IPS-15b (cell line): ENCODE measurements around the gene SLC35F3.
A peak's percentile ranks its signal among the peaks of the same experiment; 100 is the strongest.

Source experiments
- H3K27me3 ChIP-seq: one replicate; pipeline ENCODE4 v1.6.1; 2013; ENCODE audit warnings: low read length; ENCODE audit not compliant: control insufficient read depth, insufficient read depth
- H3K36me3 ChIP-seq: one replicate; pipeline ENCODE4 v1.6.1; 2013; ENCODE audit warnings: low read length; ENCODE audit not compliant: control insufficient read depth, insufficient read depth
- H3K4me1 ChIP-seq: one replicate; pipeline ENCODE4 v1.6.1; 2013; ENCODE audit warnings: mild to moderate bottlenecking, low read length; ENCODE audit not compliant: control insufficient read depth, insufficient read depth
- H3K4me3 ChIP-seq: one replicate; pipeline ENCODE4 v1.5.1; 2013; ENCODE audit warnings: low read depth, low read length
- H3K9ac ChIP-seq: one replicate; pipeline ENCODE4 v1.6.1; 2013; ENCODE audit warnings: low read depth, mild to moderate bottlenecking, low read length
- H3K9me3 ChIP-seq: one replicate; pipeline ENCODE4 v1.6.1; 2013; ENCODE audit warnings: mild to moderate bottlenecking, low read length; ENCODE audit not compliant: control insufficient read depth, insufficient read depth

SLC35F3 gene

DNA sequence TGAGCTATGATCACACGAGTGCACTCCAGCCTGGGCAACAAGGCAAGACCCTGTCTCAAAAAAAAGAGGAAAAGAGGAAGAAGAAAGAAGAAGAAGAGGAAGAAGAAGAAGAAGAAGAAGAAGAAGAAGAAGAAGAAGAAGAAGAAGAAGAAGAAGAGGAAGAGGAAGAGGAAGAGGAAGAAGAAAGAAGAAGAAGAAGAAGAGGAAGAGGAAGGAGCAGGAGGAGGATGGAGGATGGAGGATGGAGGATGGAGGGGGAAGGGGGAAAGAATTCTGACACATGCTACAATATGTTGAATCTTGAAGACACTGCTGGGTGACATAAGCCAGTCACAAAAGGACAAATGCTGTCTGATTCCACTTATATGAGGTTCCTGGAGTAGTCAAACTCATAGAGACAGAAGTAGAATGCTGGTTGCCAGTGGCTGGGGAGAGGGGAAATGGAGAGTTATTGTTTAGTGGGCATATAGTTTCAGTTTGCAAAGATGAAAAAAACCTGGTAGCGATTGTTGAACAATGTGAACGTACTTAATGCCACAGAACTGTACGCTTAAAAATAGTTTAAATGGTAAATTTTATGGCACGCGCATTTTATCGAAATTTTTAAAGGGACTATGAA, 421.5 kb downstream of the SLC35F3 start:
- Histone ChIP-seq H3K36me3 (no peaks in the 10 kb centered on the region), H3K9ac (no peak overlapping the region), H3K27me3 (peaks cover 4% of the 10 kb centered on the region), H3K4me3 (peak overlapping the region; percentile 26), H3K9me3 (no peaks in the 10 kb centered on the region), H3K4me1 (no peaks in the 10 kb centered on the region)

DNA sequence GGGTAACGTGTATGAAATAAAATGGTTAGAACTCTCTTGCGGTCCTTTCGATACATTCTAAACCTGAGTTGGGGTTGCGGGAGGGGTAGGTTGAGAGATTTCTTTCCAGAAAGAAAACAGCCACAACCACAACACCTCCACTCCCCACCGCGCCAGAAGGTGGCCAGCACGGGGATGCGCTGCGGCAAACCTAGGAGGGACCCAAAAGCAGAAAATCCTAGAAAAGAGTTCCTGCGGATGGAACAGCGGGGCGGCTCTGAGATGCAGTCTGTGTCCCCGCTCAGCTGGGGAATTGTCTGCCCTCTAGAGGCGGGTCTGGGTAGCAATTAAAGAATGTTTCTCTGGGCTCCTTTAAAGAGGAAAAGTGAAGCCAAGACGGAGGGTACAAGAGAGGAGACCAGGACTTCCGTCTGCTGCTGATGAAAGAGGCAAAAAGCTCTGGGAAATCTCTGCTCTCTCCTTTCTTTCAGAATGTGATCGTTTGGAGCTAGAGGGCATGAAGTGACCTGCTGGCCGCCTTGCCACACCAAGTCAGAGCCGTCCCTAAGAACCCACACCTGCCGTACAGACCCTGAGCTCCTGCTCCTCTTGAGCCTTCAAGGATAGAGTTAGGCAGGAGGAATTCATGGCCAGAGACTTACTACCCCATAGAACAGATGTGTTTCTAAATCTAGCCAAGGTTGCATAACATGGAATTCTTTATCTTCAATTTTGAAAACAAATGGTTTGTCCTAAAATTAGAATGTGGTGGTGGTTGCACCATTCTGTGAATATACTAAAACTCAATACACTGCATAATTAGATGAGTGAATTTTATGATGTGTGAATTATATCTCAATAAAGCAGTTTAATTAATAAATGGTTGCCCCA, 422.3 kb downstream of the SLC35F3 start:
- no peaks in the 10 kb centered on the region for H3K36me3 ChIP-seq
- no peaks in the 10 kb centered on the region for H3K4me1 ChIP-seq
- peak overlapping the region; percentile 26 for H3K4me3 ChIP-seq
- H3K9me3 ChIP-seq = no peaks in the 10 kb centered on the region
- no peak overlapping the region for H3K9ac ChIP-seq
- H3K27me3 ChIP-seq = peaks cover 4% of the 10 kb centered on the region

DNA sequence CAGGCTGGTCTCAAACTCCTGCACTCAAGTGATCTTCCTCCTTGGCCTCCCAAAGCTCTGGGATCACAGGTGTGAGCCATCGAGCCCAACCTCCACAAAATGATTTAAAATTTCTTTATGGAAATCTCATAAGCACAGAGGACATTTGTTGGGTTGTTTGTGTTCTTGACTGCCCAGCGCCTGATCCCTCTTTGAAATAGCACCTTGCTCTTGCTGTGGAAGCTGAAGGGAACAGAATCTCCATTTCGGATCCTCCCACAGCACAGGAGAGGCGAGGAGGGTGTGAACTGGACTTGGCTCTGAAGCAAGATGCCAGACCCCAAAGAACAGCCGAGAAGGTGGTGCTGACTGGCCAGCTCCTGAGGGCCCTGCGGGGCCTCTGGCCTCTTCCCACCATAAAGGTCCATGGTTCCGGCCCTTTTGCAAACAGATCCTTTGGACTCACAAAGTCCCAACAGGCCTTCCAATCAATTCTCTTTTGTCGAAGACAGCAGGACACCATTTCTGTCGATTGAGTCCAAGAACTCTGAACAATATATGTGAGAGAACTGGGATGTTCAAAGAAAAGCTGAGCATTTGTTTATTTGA, 423.2 kb downstream of the SLC35F3 start:
- Histone ChIP-seq H3K9me3 (no peaks in the 10 kb centered on the region), H3K27me3 (peaks cover 4% of the 10 kb centered on the region), H3K9ac (no peak overlapping the region), H3K4me1 (no peaks in the 10 kb centered on the region), H3K4me3 (no peak overlapping the region), H3K36me3 (no peaks in the 10 kb centered on the region)

DNA sequence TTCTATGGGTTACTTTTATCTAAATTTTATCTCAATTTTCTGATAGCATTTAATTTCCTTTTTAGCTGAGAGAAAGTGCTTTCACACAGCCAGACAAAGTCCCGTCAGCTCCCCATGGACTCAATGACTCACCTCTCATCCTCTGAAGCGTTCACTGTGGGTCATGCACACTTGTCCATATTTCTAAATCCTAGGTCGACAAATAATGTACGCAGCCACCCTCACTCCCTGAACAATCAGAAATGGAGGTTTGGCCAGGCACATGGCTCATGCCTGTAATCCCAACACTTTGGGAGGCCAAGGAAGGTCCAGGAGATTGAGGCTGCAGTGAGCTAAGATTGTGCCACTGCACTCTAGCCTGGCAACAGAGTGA, 426.4 kb downstream of the SLC35F3 start:
- no peaks in the 10 kb centered on the region for H3K9me3 ChIP-seq
- H3K4me3 ChIP-seq = no peak overlapping the region
- no peaks in the 10 kb centered on the region for H3K4me1 ChIP-seq
- H3K36me3 ChIP-seq = no peaks in the 10 kb centered on the region
- H3K9ac ChIP-seq = no peak overlapping the region
- peaks cover 4% of the 10 kb centered on the region for H3K27me3 ChIP-seq

DNA sequence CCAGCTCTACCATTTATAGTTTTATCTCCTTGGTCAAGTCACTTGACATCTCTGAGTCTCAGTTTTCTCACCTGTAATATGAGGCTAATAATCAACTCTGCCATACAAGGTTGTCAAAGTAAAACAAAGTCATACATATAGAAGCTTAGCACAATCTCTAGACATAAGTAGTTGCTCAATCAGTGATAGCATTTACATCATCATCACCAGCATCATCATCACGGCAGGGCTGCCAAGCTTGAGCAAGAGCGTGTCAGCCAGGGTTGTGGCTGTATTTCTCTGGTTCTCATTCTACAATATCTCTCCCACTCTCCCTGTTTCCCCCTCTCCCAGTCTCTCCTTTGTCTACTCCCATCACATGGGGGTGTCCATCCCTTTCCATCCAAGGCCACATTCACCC, 427.0 kb downstream of the SLC35F3 start:
- Histone ChIP-seq H3K9ac (no peak overlapping the region), H3K9me3 (no peaks in the 10 kb centered on the region), H3K36me3 (no peaks in the 10 kb centered on the region), H3K27me3 (no peaks in the 10 kb centered on the region), H3K4me3 (no peak overlapping the region), H3K4me1 (no peaks in the 10 kb centered on the region)

DNA sequence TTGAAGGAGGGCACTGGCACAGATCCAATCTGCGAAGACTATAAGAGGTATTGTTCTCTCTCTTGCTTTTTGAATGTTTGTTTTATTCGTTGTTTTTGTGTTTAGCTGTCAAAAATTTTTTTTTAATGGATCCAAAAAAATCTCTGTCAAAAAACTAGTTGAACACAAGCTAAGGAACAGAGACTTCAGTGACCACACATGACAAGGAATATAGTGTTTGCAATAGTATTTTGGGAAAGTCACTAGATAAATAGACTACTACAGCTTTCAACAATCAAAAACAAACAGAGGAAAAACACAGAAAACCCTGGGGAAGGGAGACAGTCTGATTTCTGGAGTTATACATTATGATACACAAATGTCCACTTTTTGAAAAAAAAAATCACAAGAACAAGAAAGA, 431.9 kb downstream of the SLC35F3 start:
- H3K36me3 ChIP-seq = no peaks in the 10 kb centered on the region
- H3K27me3 ChIP-seq = no peaks in the 10 kb centered on the region
- H3K9me3 ChIP-seq = no peaks in the 10 kb centered on the region
- no peaks in the 10 kb centered on the region for H3K4me1 ChIP-seq
- H3K4me3 ChIP-seq = no peak overlapping the region
- H3K9ac ChIP-seq = no peak overlapping the region

DNA sequence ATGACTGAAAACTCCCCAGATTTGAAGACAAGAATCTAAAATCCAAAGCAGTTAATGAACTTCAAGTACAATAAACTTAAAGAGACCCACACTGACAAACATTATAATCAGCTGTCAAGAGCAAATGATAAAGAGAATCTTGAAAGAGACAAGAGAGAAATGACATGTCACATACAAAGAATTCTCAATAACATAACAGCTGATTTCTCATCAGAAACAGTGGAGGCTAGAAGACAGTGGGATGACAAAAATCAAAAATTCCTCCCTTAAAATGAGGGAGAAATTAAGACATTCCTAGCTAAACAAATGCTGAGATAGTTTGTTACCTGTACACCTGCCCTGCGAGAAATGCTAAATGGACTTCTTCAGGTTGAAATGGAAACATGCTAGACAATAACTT, 432.8 kb downstream of the SLC35F3 start:
- Histone ChIP-seq H3K36me3 (no peaks in the 10 kb centered on the region), H3K4me1 (no peaks in the 10 kb centered on the region), H3K4me3 (no peak overlapping the region), H3K9me3 (no peaks in the 10 kb centered on the region), H3K27me3 (no peaks in the 10 kb centered on the region), H3K9ac (no peak overlapping the region)

DNA sequence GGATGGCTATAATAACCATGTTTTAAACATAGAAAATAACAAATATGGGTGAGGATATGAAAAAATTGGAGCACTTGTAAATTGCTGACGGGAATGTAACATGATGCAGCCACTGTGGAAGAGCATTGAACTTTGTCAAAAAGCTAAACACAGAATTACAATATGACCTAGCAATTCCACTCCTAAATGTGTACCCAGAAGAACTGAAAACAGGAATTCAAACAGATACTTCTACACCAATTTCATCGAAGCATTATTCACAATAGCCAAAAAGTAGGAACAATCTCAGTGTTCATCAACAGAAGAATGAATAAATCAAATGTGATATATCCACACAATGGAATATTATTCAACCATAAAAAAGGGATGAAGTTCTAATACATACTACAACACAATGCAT, 436.1 kb downstream of the SLC35F3 start:
- Histone ChIP-seq H3K4me3 (no peak overlapping the region), H3K9ac (no peak overlapping the region), H3K4me1 (no peaks in the 10 kb centered on the region), H3K36me3 (no peaks in the 10 kb centered on the region), H3K9me3 (no peaks in the 10 kb centered on the region), H3K27me3 (no peaks in the 10 kb centered on the region)

DNA sequence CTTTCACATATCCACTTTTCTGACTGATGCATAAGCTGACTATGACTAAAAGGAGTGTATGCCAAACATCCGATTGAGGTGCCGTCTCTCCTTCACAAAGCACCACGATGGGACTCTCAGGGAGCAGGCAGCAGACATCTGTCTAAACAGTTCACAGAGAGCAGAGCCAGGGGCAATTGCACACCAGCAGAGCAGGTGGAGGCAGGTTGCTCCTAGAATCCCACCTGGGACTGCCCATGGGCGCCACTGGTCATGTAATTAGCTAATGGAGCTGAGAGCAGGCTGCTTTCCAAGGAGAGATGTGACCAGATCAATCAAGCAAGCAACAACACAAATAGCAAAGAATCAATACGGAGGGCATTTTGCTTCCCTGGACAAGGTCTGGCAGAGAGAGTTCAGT, 438.3 kb downstream of the SLC35F3 start:
- Histone ChIP-seq H3K4me1 (no peaks in the 10 kb centered on the region), H3K36me3 (no peaks in the 10 kb centered on the region), H3K9me3 (no peaks in the 10 kb centered on the region), H3K4me3 (no peak overlapping the region), H3K27me3 (no peaks in the 10 kb centered on the region), H3K9ac (no peak overlapping the region)

DNA sequence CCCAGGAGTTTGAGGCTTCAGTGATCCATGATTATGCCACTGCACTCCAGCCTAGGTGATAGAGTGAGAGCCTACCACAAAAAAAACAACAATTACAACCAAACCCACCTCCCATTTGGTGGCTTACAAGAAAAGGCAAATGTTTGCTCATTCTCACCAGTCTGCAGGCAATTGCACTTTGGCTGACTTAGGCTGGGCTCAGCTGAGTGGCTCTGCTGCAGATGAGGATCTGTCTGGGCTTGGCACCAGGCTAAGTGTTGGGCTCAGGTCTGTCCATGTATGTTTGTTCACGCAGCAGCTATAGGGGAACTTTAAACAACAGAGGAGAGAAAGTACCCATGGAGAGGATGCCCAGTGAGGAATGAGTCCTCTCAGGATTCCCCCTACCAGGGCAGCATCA, 440.8 kb downstream of the SLC35F3 start:
- no peaks in the 10 kb centered on the region for H3K4me1 ChIP-seq
- no peaks in the 10 kb centered on the region for H3K9me3 ChIP-seq
- no peak overlapping the region for H3K4me3 ChIP-seq
- no peaks in the 10 kb centered on the region for H3K36me3 ChIP-seq
- no peak overlapping the region for H3K9ac ChIP-seq
- no peaks in the 10 kb centered on the region for H3K27me3 ChIP-seq

DNA sequence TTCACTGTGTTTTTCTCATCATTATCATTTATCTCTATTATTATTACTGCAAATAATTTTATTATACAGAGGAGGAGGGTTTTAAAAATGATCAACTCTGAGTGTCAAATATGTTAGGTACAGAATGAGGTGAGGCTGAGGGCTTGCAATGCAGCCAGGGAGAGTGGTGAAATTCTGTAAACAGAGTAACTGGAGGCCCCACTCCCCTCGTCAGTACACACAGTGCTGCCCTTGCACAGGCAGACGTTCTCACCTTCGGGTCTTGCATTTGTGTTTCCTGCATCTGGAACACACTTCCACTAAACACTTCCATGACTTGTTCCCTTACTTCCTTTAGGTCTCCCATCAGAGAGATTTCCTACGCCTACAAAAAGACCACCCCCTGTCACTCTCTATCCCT, 444.5 kb downstream of the SLC35F3 start:
- no peak overlapping the region for H3K9ac ChIP-seq

More for the DNA sequence above, 444.5 kb downstream of the SLC35F3 start:
- Histone ChIP-seq H3K27me3 (no peaks in the 10 kb centered on the region), H3K4me1 (no peaks in the 10 kb centered on the region), H3K9me3 (no peaks in the 10 kb centered on the region), H3K36me3 (no peaks in the 10 kb centered on the region), H3K4me3 (no peak overlapping the region)
